HCEC 1CT (cell line): ENCODE measurements around the gene HS2ST1.

Experiments used
- DNase-seq: peaks from one replicate; pipeline ENCODE4 v3.0.0-alpha.2; 2017

The HS2ST1 gene

GRCh38 chr1:87117761-87118368 lies 203.4 kb downstream of the HS2ST1 start:
- peak; percentile 59 for DNase-seq

- no peak for DNase-seq
Measured at GRCh38 chr1:87119541-87120140, 205.2 kb downstream of the HS2ST1 start.

- no peak for DNase-seq
Measured at GRCh38 chr1:87120779-87121178, 206.3 kb downstream of the HS2ST1 start.

- no peak for DNase-seq
Measured at GRCh38 chr1:87121711-87122163, 207.3 kb downstream of the HS2ST1 start.

- no peak for DNase-seq
Measured at GRCh38 chr1:87122243-87122642, 207.8 kb downstream of the HS2ST1 start.

- no peak for DNase-seq
Measured at GRCh38 chr1:87123610-87124009, 209.2 kb downstream of the HS2ST1 start.

- DNase-seq: no peak
Measured at GRCh38 chr1:87126886-87127505, 212.6 kb downstream of the HS2ST1 start.

GRCh38 chr1:87127581-87127980 lies 213.1 kb downstream of the HS2ST1 start:
- DNase-seq: no peak

GRCh38 chr1:87129038-87129437 lies 214.6 kb downstream of the HS2ST1 start:
- no peak for DNase-seq

GRCh38 chr1:87129606-87130005 lies 215.2 kb downstream of the HS2ST1 start:
- no peak for DNase-seq

GRCh38 chr1:87130438-87130837 lies 216.0 kb downstream of the HS2ST1 start:
- DNase-seq: no peak

- DNase-seq: peak; percentile 70
Measured at GRCh38 chr1:87131809-87132283, 217.4 kb downstream of the HS2ST1 start.

- DNase-seq: no peak
Measured at GRCh38 chr1:87132284-87132870, 217.9 kb downstream of the HS2ST1 start.

GRCh38 chr1:87134061-87134460 lies 219.6 kb downstream of the HS2ST1 start:
- no peak for DNase-seq

- DNase-seq: no peak
Measured at GRCh38 chr1:87134625-87135328, 220.3 kb downstream of the HS2ST1 start.

- no peak for DNase-seq
Measured at GRCh38 chr1:87135329-87135712, 220.9 kb downstream of the HS2ST1 start.

- DNase-seq: no peak
Measured at GRCh38 chr1:87136607-87137341, 222.3 kb downstream of the HS2ST1 start.

GRCh38 chr1:87137342-87137739 lies 222.9 kb downstream of the HS2ST1 start:
- DNase-seq: no peak

- peak; percentile 18 for DNase-seq
Measured at GRCh38 chr1:87140831-87141540, 226.6 kb downstream of the HS2ST1 start.

GRCh38 chr1:87141556-87141955 lies 227.1 kb downstream of the HS2ST1 start:
- DNase-seq: no peak

- DNase-seq: no peak
Measured at GRCh38 chr1:87143413-87144135, 229.1 kb downstream of the HS2ST1 start.
